ENCODE results near the gene MGRN1. TPM values are rescaled to one million over a fixed set of nuclear protein-coding genes. Genes with fewer than 3 reads are reported as not detected.

The MGRN1 gene
- total and polyA plus RNA-seq, 2 of the 13 experiments (the other 11 are each of a cell fraction or from before 2014, with no cell fraction given), result 11.9 to 12.6 TPM

- TF ChIP-seq MYPOP (CRISPR knock-in tag; IDR thresholded peaks at IDR 0.05), result peak; percentile 28; the same call in 1 of the 2 replicates
- no peak for TF ChIP-seq ZBTB1 (CRISPR knock-in tag; IDR thresholded peaks at IDR 0.05; ENCODE audit: borderline replicate concordance)
- peak; percentile 81 for TF ChIP-seq BRD4 (CRISPR knock-in tag; IDR thresholded peaks at IDR 0.05)
- no peak; the same call in 1 of the 2 replicates for TF ChIP-seq TIGD3 (CRISPR knock-in tag; IDR thresholded peaks at IDR 0.05; ENCODE audit: borderline replicate concordance)
- peak; percentile 45; the same call in 1 of the 2 replicates for TF ChIP-seq NR2C2 (CRISPR knock-in tag; IDR thresholded peaks at IDR 0.05; ENCODE audit: borderline replicate concordance)
- peak; percentile 52; the same call in 1 of the 2 replicates for TF ChIP-seq ZSCAN31 (CRISPR knock-in tag; IDR thresholded peaks at IDR 0.05; ENCODE audit: low read depth)
- no peak for TF ChIP-seq BRCA1 (CRISPR knock-in tag; IDR thresholded peaks at IDR 0.05)
- TF ChIP-seq FOXA3 (CRISPR knock-in tag; IDR thresholded peaks at IDR 0.05), result no peak
- no peak for TF ChIP-seq MIER3 (CRISPR knock-in tag; IDR thresholded peaks at IDR 0.05; ENCODE audit: borderline replicate concordance)
- TF ChIP-seq ZNF276 (CRISPR knock-in tag; IDR thresholded peaks at IDR 0.05; ENCODE audit: low read depth), result peak; percentile 49; the same call in 1 of the 2 replicates
- TF ChIP-seq ZIK1 (CRISPR knock-in tag; IDR thresholded peaks at IDR 0.05; ENCODE audit: borderline replicate concordance, low read depth), result peak; percentile 77
- 0 out of 2 replicates have a peak, but pooled peaks have one; percentile 38 for TF ChIP-seq ZNF639 (CRISPR knock-in tag; conservative IDR thresholded peaks at IDR 0.05)
- TF ChIP-seq ARID5B (CRISPR knock-in tag; IDR thresholded peaks at IDR 0.05), result no peak
Measured at GRCh38 chr16:4624827-4625559, 367 bp downstream of the MGRN1 start (continued).

All from HepG2 (cell line).